ENCODE measurements around the gene PODNL1.
"Not testable (repeated sequence)": the region's sequence is repeated elsewhere in the genome, so short reads cannot be mapped to it uniquely, and the experiment has no call there.

Gene PODNL1

GRCh38 chr19:13923194-13923987 lies 14.8 kb downstream of the PODNL1 start:
- no peak for DNase-seq

- DNase-seq: not testable (repeated sequence)
Observed at GRCh38 chr19:13922118-13922517, 16.1 kb downstream of the PODNL1 start.

GRCh38 chr19:13920940-13921747 lies 17.1 kb downstream of the PODNL1 start:
- peak; percentile 12 for DNase-seq

GRCh38 chr19:13920524-13920923 lies 17.7 kb downstream of the PODNL1 start:
- no peak for DNase-seq

- no peak for DNase-seq
Observed at GRCh38 chr19:13918726-13919411, 19.3 kb downstream of the PODNL1 start.

- DNase-seq: no peak
Observed at GRCh38 chr19:13917888-13918406, 20.3 kb downstream of the PODNL1 start.

- no peak for DNase-seq
Observed at GRCh38 chr19:13914777-13915176, 23.4 kb downstream of the PODNL1 start.

GRCh38 chr19:13913352-13913751 lies 24.9 kb downstream of the PODNL1 start:
- no peak for DNase-seq

GRCh38 chr19:13909430-13909829 lies 28.8 kb downstream of the PODNL1 start:
- no peak for DNase-seq

- no peak for DNase-seq
Observed at GRCh38 chr19:13908674-13909073, 29.5 kb downstream of the PODNL1 start.

- no peak for DNase-seq
Observed at GRCh38 chr19:13906910-13907309, 31.3 kb downstream of the PODNL1 start.

- DNase-seq: no peak
Observed at GRCh38 chr19:13906521-13906904, 31.7 kb downstream of the PODNL1 start.

- peak; percentile 96 for DNase-seq
Observed at GRCh38 chr19:13905634-13906520, 32.3 kb downstream of the PODNL1 start, which contains the start of the genes BRME1 and CC2D1A. BRME1 (minus strand) TSS chr19:13906117; CDS start chr19:13904892, 1,225 bp downstream. CC2D1A (plus strand) TSS chr19:13906201; CDS start chr19:13906442, 241 bp downstream.

GRCh38 chr19:13902993-13903555 lies 35.1 kb downstream of the PODNL1 start:
- peak; percentile 36 for DNase-seq

- DNase-seq: no peak
Observed at GRCh38 chr19:13899912-13900584, 38.2 kb downstream of the PODNL1 start.

- DNase-seq: no peak
Observed at GRCh38 chr19:13899393-13899792, 38.8 kb downstream of the PODNL1 start.

- no peak for DNase-seq
Observed at GRCh38 chr19:13896227-13896626, 42.0 kb downstream of the PODNL1 start.

- no peak for DNase-seq
Observed at GRCh38 chr19:13894552-13894951, 43.7 kb downstream of the PODNL1 start.

GRCh38 chr19:13892870-13893269 lies 45.3 kb downstream of the PODNL1 start:
- DNase-seq: no peak

- DNase-seq: no peak
Observed at GRCh38 chr19:13890136-13890535, 48.1 kb downstream of the PODNL1 start.

GRCh38 chr19:13888281-13888680 lies 49.9 kb downstream of the PODNL1 start:
- no peak for DNase-seq

Measured in activated naive CD4-positive, alpha-beta T cell treated with Interleukin-2 at 50 U/mL for 16 hours (primary cell).